ENCODE results near the gene CCM2.

Gene CCM2

GRCh38 chr7:45082031-45082830 is 82.2 kb downstream of the CCM2 start:
- DNase-seq (ENCODE audit: low spot score): no peak

GRCh38 chr7:45082831-45083331 is 82.9 kb downstream of the CCM2 start:
- no peak for DNase-seq (ENCODE audit: low spot score)

DNA sequence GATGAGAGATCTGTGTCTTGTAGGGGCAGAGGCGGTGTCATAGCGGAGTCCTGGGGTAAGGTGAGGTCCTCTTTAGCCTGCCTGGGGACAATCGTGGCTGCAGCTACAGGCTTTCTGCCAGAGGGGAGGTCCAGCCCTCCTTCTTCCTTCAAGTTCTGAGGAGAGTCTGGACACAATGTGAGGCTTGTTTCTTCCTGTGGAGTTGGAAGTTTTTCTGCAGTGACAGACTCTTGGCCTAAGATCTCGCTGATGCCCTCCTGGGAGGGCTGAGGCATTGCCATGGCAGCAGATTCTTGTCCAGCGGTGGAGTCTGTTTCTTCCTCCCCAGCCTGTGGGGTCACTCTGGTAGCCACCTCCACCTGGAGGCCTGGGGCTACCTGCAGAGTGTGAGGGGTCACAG is 84.3 kb downstream of the CCM2 start:
- no peak for DNase-seq (ENCODE audit: low spot score)

DNA sequence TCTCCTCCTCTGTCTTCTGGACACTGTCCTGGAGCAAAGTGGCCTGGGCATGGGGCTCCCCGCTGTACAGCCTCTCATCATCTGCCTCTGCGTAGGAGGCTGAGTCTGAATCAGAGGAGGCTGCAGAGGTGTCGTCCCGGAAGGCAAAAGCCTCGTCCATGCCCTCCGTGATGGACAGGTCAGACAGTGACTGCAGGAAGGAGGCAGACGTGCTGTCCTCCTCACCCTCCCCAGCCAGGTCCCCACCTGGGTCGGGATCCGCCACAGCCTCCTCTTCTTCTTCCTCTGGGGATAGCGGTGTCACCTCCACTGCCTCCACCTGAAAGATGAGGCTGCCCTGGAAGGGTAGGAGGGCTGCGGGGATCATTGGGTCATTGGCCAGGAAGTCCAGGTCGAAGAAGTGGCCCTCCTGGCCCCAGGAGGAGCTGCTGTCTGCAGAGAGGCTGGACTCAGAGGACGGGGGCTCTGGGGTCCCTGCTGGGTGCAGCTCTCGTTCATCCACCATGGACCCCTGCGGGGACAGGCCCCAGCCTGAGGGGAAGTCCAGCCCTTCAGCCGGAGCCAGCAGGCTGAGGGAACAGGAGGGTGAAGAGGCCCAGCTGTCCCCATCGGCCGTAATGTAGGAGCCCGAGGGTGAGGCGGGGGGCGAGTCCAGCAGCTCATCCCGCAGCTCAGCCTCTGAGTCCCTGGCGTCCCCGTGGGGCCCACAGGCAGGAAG is 85.1 kb downstream of the CCM2 start:
- no peak for DNase-seq (ENCODE audit: low spot score)

GRCh38 chr7:45085619-45086200 is 85.7 kb downstream of the CCM2 start:
- no peak for DNase-seq (ENCODE audit: low spot score)

DNA sequence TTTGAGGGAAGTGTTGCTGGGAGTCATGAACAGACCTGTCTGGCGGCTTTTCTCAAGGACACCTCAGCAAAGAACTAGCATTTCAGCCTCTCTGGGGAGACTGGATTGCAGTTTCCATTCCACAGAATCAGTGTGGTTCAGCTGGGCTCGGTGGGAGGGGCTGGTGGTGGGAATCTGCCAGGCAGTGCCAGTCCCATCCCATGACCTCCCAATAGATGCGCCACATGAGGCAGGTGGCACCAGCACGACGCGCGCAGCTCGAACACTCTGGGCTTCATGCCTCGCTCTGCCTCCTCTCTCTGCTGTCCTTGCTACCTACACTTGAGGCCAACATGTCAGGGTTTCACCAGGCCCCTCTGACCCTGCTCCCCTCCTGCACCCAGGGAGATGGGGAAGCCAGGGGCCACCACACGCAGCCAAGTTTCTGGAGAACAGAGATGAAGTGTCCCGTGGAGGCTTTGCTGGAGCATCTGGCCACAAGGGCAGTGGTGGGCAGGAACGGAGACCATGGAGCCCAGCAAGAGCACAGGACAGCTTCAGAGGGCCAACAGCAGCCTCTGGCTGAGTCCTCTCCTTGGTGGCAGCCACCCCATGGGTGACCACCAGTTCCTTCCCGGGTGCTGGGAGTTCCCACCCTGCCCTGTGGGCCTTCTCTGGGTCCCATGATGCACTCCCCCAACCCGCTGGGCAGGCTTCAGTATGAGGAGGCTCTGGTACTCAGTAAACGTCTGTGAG is 86.5 kb downstream of the CCM2 start:
- DNase-seq (ENCODE audit: low spot score): no peak

- no peak for DNase-seq (ENCODE audit: low spot score)
Observed at GRCh38 chr7:45087301-45088145, 87.5 kb downstream of the CCM2 start.

- no peak for DNase-seq (ENCODE audit: low spot score)
Observed at GRCh38 chr7:45088146-45088701, 88.2 kb downstream of the CCM2 start.

GRCh38 chr7:45088821-45089340 is 88.9 kb downstream of the CCM2 start, which contains the start of gene NACAD:
Gene NACAD, minus strand, starts transcription at chr7:45088969. Its CDS starts 75 bp downstream, at chr7:45088894.
- DNase-seq (ENCODE audit: low spot score): no peak

GRCh38 chr7:45089341-45089891 is 89.4 kb downstream of the CCM2 start:
- DNase-seq (ENCODE audit: low spot score): peak; percentile 66

- no peak for DNase-seq (ENCODE audit: low spot score)
Observed at GRCh38 chr7:45092100-45092930, 92.3 kb downstream of the CCM2 start.

DNA sequence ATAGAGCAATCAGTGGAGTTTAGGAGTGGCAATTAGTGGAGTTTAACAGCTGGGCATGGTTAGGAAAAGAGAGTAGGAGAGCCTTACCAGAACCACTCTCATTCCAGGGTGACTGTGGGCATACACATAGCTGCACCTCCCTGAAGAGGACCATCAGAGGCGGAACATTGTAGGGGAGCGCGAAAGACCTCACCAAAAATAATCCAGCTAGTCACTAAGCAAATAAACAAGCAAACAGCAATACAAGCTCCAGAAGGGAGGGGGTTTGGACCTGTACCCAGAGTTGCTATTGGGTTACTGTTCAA is 92.9 kb downstream of the CCM2 start:
- no peak for DNase-seq (ENCODE audit: low spot score)

DNA sequence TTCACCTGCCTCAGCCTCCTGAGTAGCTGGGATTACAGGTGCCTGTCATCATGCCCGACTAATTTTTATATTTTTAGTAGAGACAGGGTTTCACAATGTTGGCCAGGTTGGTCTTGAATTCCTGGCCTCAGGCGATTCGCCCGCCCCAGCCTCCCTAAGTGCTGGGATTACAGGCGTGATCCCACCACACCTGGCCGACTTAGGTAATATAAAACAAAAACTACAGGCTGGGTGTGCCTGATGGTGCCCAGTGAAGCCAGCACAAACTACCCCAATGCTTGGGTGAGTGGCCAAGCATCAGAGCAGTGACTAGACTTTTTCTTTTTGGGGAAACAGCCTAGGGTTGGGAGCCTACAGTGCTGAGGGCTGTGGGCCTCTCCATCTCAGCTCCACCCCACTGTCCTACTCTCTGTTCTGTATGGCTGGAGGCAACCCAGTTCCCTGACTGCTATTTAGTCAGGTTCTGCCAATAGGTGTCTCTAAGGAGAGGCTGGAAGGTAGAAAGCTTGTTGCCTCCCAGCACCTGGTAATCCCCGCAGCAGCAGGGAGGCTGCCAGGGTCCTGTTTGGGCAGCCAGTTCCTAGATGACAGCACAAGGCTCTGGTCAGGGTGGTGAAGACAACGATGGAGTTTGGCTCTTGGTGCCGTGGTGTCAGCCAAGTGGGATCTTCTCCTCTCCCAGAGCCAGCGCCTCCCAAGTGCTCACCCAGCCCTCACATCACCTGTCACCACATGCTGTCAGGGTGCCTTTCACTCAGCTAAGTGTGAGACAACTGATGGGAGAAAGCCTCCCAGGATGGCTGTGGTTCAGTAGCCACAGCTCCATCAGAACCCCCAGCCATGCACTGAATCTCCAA is 99.2 kb downstream of the CCM2 start:
- no peak for DNase-seq (ENCODE audit: low spot score)

DNA sequence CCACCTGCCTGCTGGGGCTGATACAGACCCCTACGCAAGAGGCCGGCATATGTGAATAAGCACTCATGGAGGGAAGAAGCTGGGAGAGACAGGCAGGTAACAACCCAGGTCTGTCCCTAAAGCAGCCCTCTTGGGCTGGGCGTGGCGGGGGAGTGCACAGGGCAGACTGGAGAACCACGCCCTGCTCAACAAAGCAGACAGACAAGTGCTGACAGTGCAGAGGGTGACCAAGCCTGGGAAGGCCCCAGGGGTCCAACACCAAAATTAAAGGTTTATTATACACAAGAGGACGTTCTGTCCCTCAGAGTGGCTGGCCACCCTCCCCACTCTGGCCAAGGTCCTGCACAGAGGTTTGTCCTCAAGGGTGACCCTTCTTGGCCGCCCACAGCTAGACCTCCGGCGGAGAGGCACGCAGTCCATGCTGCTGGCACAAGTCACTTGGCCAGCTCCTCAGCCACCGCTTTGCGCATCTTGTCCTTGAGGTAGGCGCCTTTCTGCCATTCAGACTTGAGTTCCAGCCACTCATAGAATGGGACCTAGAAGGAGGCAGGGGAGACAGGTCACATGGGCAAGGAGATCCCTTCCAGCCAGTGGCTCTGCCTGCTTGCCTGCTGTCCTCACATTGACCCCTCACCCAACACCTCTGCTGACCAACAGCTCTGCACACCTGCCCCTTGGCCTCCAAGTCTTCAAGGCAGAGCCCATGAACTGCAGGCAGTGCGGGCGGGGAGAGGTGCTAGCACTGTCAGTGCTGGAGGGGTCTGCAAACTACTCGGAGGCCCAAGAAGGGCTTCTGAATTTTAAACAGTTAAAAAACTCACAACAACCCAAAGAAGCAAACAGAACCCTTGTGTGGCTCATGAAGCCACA is 100.1 kb downstream of the CCM2 start:
- DNase-seq (ENCODE audit: low spot score): no peak

DNA sequence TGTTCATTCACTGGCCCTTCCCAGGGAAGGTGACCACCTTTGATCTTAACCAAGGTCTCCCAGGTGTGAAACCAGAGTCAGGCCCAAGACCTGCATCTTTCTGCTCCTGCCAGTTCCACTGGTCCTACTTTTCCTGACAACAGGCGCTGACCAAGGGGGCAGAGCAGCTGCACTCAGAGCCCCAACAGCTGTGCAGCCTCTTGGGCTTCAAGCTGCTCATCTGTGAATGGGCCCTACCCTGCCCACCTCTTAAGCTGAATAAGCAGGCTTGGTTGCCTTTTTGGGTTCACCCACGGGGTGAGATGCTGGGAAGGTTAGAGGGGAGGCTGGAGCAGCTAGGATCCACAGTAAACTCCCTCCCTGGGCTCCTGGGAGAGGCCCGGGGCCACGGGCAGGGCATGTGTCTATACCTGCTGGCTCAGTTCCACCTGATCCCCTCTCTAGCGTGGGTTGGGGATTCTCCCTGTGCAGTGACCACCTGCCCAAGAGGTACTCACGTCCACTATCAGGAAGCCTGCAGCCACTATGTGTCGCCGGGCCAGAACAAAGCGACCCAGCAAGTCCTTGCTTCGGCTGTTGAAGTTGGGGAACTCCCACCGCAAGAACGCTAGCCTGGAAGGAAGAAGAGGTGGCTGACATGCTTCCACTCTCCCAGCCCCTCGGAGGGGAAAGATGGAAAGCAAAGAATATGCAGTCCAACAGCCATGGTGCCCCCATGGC is 100.9 kb downstream of the CCM2 start:
- no peak for DNase-seq (ENCODE audit: low spot score)

DNA sequence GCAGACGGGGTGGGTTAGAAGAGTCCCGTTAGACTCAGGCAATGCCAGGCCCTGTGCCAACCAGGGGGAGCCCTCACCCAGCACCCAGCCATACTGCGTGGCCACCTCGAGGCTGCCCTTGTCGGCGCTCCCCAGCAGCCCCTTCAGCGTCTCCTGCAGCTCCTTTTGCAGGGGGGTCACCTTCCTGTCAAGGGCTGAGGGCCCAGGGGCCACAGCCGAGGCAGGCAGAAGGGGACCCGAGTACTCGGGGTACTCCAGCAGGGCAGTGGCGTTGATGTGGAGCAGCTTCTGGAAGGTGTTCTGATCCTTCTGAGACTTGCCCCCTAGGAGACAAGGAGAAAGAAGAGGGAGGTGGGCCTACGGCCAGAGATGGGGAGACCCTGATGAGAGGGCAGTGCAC is 101.7 kb downstream of the CCM2 start:
- no peak for DNase-seq (ENCODE audit: low spot score)
